ENCODE measurements around the gene SPEM1.

SPEM1 gene, protein sequence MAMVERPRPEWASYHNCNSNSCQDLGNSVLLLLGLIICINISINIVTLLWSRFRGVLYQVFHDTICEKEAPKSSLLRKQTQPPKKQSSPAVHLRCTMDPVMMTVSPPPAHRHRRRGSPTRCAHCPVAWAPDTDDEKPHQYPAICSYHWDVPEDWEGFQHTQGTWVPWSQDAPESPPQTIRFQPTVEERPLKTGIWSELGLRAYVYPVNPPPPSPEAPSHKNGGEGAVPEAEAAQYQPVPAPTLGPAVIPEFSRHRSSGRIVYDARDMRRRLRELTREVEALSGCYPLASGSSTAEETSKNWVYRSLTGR

DNA sequence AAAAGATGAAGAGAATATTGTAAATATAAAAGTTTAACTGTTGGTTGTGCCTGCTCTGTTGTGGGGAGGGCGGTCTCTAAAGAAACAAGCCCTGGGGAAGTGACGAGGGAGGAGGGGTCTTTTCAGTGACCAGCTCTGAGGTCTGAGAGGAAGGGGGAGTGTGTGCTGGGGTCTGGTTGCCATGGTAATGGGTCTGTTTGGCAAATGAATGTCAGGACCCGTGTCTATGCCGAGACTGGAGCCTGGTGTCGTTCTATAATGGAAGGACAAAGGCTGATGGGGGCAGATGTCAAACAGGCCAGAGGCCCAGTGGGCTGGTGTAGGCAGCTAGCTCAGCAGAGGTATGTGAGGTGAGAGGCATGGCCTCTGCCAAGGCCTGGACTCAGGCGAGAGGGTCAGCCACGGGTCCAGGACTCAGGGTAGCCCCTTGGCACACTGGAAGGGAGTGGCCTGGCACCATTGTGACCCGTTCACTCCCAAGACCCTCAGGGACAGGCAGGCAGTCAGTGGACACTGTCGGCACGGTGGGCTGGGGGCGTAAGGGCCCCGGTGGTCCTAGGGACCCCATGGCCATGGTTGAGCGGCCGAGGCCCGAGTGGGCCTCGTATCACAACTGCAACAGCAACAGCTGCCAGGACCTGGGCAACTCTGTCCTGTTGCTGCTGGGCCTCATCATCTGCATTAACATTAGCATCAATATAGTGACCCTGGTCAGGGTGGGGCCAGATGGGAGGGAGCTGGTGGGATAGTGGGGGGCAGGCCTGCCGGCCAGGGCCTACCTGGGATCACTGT lies at the start of gene SPEM1:
SPEM1 (plus strand) TSS at position 506 of the 792 bp plus-strand sequence; CDS start at position 567, 61 bp downstream.
- DNase-seq = no peak

DNA sequence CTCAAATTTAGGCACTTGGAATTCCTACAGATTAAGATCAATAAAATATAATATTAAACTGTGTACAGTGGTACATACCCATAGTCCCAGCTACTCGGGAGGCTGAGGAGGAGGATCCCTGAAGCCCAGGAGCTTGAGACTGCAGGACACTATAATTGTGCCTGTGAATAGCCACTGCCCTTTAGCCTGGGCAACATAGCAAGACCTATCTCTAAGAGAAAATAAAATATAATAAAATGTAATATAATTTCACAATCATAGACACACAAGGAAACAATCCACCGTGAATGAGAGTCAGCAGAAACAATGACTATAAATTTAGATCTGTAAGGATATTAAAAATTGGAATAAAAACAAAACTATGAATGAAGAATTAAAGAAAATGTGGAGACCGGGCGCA lies 49.3 kb upstream of the SPEM1 start:
- DNase-seq = no peak

DNA sequence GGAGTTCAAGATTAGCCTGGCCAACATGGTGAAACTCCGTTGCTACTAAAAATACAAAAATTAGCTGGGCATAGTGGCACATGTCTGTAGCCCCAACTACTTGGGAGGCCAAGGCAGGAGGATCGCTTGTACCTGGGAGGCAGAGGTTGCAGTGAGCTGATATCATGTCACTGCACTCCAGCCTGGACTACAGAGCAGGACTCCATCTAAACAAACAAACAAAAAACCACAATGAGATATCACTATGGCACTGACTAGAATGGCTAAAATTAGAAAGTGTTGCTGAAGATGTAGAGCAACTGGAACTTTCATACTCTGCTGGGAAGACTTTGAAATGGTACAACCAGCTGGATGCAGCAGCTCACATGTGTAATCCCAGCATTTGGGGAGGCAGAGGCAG lies 45.8 kb upstream of the SPEM1 start:
- no peak for DNase-seq

DNA sequence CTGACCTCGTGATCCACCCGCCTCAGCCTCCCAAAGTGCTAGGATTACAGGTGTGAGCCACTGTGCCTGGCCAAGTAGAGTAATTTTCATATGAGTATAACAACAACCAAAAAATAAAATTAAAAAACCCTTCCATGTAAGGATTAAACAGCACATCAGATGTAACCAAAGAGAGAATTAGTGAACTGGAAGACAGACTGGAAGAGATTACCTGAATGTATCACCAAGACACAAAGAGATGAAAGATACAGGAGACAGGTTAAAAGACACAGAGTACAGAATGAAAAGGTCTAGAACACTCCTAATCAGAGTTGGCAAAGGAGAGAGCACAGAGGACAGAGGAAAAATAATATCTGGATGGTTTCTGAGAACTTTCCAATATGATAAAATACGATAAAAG lies 41.0 kb upstream of the SPEM1 start:
- DNase-seq = no peak

DNA sequence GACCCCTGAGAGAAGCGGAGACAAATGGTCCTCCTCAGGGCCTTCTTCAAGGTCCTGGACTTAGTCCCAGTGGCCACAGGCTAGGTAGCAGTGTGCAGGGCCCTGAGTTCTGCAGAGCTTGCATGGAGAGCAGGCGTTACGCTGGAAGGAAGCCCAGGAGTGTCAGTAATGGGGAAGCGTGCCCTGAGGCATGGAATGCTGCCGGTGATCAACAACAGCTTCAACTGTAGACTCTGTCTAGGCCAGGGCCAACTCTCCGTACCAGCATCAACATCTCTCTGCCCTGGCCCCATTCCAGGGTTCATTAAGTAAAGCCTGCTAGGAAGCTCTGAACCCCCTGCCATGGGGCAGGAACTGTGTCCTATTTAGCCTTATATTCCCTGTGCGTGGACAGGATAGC lies 39.8 kb upstream of the SPEM1 start:
- no peak for DNase-seq

DNA sequence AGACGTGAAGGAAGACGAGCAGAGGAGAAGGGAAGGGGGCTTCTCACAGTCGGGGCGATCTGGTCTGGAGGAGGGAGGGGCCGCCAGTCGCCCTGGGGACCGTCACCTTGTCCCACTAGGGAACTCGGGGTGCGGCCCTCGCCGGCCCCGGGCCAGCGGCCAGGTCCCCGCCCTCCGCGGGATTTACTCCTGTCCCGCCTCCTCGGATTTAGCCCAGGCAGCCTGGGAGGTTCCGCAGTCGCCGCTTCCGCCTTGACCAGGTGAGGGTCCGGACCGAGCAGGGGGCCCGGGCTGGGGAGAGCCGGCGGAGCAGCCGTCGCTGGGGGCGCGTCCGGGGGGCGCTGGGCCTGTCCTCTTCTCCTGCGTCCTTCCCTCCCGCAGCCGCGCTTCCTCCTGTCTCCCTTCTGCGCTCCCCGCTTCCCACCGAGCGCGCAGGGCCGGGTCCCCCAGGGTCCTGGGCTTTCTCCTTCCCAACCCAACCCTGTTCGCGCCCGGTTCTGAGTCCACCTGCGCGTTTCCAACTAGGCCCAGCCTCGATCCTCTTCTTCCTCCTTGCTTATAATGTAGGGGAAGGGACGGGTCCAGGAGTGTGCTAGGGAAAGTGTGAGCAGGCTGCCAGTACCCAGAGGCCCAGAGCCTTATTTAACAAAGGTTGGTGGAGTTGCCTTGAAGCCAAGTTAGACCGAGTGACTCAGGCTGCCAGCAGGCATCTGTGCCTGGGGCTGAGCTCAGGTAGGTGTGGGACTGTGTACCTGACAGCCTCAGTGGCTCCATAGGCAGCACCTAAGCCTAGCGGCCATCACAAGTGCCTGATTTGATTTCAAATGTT lies 39.1 kb upstream of the SPEM1 start, which contains the start of gene TNK1:
TNK1 (plus strand) TSS at position 235 of the 829 bp plus-strand sequence. CDS start 1,838 bp downstream, outside the sequence.
- no peak for DNase-seq

DNA sequence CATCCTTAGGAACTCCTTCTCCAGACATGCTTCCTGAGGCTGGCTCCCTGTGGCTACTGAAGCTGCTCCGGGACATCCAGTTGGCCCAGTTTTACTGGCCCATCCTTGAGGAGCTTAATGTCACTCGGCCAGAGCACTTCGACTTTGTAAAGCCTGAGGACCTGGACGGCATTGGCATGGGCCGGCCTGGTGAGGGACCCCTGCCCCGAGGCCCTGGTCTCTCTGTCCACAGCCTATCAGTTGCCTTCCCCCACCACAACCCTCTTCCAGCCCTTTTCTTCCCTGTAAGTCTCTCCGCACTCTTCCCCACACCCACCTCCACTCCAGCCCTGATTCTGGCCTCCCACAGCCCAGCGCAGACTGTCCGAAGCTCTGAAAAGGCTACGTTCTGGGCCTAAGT lies 37.2 kb upstream of the SPEM1 start:
- DNase-seq = no peak

DNA sequence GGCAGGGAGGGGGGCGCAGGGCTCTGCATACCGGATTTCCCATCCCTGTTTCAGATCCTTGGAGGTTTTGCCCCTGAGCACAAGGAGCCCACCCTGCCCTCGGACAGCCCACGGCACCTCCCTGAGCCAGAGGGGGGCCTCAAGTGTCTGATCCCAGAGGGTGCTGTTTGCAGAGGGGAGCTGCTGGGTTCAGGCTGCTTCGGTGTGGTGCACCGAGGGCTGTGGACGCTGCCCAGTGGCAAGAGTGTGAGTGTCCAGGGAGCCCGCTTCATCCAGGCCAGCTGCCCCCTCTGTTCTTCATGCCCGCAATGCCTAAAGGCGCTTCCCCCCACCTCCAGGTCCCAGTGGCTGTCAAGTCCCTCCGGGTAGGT lies 36.8 kb upstream of the SPEM1 start:
- no peak for DNase-seq

DNA sequence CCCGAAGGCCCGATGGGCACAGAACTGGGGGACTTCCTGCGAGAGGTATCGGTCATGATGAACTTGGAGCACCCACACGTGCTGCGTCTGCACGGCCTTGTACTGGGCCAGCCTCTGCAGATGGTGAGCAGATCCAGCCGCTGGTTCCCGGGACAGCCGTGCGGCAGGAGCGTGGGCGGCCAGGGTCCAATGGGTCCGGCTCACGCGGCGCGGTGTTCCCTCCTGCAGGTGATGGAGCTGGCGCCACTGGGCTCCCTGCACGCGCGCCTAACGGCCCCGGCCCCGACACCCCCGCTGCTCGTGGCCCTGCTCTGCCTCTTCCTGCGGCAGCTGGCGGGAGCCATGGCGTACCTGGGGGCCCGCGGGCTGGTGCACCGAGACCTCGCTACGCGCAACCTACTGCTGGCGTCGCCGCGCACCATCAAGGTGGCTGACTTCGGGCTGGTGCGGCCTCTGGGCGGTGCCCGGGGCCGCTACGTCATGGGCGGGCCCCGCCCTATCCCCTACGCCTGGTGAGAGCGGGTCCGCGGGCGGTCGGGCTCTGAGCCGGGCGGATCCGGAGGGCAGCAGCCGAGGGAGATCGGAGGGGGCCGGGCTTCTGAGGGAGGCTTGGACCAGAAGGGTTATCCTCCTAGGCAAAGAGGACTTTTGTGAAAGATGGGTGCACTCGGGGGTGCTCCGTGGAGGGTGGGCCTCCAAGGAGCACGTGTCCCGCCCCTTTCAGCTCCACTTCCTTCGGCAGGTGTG lies 36.2 kb upstream of the SPEM1 start:
- peak in 1 of 2 experiments; percentile 3 for DNase-seq

DNA sequence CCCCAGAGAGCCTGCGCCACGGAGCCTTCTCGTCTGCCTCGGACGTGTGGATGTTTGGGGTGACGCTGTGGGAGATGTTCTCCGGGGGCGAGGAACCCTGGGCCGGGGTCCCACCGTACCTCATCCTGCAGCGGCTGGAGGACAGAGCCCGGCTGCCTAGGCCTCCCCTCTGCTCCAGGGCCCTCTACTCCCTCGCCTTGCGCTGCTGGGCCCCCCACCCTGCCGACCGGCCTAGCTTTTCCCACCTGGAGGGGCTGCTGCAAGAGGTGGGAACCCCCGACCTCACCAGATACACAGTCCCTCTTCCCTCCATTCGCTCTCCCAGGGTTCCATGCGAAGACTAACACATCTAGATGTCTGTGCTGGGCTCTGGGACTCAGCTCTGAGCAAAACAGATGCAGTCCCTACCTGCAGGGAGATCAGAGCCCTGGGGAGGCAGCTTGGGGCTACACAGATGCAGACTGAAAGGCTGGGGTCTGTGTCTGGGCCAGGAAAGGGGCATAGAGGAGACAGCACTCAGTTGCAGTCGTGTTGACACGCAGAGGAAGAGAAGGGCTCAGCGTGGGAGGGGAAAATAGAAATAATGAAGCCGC lies 35.5 kb upstream of the SPEM1 start:
- no peak for DNase-seq

DNA sequence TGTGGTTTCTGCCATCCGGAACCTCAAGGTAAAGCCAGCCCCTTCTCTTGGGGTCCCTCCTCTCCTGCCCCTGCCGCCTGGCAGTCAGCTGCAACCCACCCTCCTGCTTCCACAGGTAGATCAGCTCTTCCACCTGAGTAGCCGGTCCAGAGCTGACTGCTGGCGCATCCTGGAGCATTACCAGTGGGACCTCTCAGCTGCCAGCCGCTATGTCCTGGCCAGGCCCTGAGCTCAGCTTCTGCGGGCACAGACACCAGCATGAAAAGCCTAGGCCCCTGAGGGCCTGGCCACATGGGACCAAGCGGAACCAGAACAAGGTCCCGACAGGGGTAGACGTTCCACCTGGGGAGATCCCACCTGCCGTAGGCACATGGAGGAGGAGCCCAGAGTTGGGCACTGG lies 31.3 kb upstream of the SPEM1 start:
- no peak for DNase-seq

DNA sequence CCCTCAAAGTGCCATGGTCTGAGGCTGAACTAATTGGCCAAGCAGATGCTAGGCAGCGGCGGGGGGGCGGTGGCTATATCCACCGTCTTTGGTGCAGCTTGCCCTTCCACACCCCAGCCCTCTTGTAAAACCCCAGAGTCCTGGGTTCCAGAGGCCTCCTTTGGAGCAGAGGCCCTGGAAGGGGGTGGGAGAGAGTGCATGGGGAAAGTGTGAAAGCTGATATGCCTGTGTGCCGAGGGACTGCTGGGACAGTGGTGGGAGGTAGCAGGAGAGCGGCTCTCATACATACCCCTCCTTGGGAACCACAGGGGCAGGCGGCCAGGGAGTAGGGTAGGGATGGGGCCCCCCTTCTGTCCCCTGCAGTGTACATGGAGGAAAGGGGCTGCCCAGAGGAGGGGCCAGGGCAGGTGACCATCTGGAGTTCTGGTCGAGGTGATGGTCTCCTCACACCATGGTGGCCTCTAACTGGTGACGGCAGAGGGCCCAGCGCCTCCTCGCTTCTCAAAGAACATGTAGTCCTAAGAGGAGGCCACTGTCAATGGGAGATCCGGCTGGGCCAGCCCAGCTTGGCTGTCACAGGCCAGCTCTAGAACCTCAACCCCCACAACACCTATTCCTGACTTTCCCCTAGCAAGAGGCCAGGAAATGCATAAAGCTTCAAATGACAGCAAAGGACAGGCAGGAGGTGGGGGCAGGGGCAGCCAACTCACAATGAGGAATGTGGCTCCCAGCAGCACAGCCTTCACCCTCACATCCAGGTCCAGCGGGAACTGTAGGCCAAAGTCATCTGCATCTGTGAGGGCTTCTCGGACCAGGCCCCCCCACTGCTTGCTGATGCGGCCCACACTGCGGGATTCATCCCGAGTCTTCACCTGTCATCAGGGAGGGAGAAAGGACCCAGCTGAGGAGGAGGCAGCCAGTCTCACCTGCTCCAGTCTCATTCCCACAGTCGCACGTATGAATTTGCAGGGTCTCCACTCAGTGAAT lies 29.9 kb upstream of the SPEM1 start:
- no peak for DNase-seq

DNA sequence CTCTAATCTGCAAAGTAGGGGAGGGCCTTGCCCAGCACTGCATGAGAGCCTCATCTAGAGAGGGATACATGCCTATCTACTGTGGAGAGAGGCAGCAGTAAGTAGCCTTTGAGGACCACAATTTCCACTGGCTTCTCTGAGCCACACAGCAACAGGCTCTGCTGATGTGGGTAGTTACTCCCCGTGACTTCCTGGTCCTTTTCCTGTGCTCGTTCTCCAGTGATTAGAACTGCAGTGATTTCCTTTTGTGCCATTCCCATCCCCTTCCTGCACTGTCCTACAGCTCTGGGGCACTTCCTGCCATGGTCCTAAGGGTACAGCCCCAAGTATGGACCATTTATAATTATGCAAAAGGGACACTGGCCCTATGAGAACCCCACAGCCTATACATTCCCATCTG lies 28.8 kb upstream of the SPEM1 start:
- DNase-seq = no peak

DNA sequence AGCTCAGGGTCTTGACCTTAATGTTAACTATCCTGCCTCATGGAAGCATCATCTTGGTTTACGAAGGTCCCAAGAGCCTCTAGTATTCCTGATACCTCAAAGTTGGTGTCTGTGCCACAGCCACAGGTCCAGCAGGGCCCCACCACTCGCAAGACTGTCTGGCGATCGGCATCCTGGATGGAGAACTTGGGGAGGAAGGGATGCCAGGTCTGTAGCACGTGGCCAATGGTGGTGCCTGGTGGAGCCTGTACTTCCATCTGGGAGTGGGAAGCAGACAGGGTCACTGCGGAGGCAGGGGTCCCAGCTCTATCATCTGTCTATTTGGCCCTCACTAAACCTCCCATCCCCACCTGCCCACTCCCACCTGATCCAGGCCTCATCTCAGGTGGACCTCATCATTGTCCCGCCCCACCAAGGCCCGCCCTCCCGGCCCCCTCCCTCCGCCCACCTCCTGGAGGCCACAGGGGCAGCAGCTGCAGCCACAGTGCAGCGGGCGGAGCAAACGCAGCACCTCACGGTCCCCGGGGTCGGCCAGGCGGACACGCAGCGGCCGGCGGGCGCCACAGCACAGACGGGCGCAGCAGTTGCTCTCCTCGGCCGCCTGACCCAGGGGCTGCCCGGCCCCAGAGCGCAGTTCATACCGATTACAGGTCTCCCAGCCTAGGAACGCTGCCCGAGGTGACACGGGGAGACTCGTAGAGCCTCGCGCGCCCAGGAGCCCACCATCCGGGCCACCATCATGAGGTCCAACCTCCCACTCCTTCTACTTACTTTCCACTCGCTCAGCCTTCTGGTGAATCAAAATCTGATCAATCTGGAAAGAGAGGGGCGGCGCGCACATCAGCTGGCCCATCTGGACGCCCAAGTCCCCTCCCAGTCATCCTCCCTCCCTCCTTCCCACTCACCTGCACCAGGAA lies 27.2 kb upstream of the SPEM1 start:
- no peak for DNase-seq

DNA sequence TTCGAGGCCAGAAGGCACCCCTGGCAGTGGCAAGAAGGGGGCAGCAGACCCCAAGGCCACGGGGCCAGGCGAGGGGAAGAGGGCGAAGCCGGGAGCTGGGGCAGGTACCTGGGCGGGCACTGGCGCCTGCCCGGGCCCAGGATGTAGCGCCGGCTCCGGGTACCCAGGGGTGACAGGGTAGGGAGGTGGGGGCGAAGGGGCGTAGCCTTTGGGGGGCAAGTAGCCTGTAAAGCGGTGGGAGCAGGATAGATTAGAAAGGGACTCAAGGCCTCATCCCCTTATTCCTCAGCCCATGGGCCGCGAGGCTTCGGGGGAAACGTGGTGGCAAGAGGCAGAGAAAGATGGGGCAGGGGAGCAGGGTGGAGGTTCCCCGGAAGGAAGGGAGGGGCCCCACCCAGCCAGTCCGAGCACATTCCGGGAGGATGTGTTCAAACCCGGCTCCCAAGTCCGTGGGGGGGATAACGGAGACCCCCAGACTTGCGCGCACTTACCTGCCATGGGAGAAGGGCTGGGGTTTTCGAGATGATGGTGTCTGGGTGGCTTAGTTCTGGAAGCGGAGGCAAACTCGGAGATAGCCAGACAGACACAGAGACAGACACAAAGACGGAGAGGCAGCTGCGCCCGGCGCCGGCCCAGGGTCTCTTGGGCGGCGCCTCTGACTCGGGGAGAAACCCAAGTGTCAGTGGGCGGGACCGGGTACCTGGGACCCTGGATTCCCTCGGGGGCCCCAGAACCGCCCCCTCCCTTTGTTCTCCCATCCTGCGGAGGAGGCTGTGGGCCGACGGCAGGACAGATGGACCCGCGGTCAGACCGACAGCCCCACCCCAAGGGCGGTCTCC lies 26.3 kb upstream of the SPEM1 start:
- no peak for DNase-seq

DNA sequence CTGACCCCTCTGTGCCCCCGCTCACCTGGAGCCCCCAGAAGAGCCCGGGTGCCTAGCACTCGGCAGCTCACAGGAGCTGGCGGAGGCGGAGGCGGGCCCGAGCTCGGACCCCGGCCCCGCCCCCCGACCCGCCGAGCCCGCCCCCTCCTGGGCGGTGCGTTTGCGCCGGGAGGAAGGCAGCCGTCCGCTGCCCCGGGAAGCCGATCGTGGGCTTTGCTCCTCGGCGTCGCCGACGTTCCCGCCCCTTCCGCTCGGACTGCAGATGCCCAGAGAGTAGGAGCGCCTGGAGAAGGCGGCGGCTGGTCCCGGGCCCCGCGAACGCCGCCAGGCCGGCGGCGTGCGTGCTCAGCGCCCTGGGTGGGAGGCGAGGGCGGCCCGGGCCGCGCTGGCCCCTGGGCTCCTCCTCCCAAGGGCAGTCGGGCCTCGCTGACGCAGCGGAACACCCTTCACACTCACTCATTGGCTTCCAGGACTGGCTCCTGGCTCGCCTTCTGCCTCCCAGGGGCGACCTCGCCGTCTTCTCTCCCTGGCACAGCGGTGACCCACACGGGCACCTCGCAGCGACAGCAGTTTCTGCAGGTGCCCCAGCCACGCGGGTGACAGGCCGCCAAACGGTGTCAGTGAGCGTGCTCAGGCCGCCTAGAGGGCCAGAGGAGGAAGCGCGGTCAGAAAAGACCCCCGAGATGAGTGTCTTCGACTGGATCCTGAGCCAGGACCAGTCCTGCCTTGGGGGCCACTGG lies 25.5 kb upstream of the SPEM1 start, which contains the start of gene PLSCR3:
PLSCR3 (minus strand) TSS at position 74 of the 740 bp plus-strand sequence. CDS start 415 bp downstream, outside the sequence.
- DNase-seq = peak; percentile 24 to 39

DNA sequence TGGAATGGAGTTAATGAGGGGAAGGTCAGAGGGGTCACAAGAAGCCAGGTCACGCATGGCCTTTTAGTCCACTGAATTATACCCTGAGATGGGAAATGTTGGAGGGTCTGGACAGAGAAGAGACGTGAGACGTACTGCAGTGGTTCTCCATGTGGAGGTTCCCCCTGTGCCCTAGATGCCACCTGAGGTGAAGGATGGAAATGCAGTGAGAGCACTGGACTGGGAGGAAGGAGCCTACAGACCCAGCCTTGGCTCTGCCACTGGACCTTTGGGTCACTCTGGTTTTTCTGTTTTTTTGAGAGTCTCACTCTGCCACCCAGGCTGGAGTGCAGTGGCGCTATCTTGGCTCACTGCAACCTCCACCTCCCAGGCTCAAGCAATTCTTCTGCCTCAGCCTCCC lies 24.0 kb upstream of the SPEM1 start:
- DNase-seq = no peak

DNA sequence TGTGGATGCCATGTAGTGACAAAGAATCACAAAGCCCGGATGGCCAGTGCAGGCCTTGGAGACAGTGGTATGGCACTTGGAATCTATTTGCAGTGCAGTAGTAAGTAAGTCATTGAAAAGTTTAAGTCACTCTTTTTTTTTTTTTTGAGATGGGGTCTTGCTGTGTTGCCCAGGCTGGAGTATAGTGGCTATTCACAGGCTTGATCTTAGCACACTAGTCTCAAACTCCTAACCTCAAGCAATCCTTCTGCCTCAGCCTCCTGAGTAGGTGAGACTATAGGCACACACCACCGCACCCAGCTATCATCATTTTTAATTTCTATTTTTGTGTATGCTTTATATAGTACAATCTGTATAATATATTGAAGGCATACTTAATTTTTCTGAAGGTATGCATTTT lies 21.5 kb upstream of the SPEM1 start:
- DNase-seq = no peak

Measured in Kasumi-1 (cell line).